ENCODE measurements around the gene ENTPD2. TPM values are rescaled to one million over a fixed set of nuclear protein-coding genes. Genes with fewer than 3 reads are reported as not detected.

The ENTPD2 gene
- total and polyA plus RNA-seq, 2 experiments from 2014 or later = 1.8 to 1.9 TPM

DNA sequence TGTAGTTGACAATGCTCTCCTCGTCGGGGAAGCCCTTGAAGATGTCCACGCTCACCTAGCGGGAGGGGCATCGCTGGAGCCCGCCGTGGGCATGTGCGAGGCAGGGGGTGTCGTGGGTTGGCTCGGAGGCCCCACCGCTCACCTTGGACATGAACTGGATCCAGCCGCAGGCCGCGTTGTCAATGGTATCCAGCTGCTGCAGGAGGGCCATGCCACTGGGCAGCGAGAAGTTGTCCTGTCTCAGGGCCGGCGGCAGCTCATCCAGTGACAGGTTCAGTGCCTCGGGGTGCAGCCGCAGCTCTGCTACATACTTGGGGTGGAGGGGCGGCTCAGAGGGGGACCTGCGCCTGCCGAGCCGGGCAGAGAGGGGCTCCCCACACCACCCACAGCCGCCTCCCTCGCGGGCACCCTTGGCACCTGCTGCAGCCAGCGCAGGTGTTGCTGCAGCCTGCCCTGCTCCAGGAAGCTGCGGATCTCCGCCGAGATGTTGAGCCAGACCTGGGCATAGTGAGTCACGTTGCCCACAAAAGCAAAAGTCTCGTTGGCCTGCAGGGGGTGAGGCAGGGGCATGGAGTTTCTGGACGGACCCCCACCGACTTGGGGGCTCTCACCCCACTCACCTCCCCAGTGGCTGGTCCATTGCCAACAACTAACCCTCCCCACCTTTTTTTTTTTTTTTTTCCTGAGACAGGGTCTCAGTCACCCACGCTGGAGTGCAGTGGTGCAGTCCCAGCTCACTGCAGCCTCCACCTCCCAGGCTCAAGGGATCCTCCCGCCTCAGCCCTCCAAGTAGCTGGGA is 34.9 kb downstream of the ENTPD2 start:
- ATAC-seq (no peak), DNase-seq (ENCODE audit: low spot score) (no peak)
- Mint-ChIP-seq H3K36me3 (ENCODE audit: low read depth) (peaks cover 2% of the 10 kb centered on the region; the same call in 1 of the 3 replicates), H3K27ac (no peak overlapping the region), H3K9me3 (no peaks in the 10 kb centered on the region), H3K27me3 (ENCODE audit: insufficient read depth, low read depth, poor library complexity) (peaks cover 10% of the 10 kb centered on the region), H3K4me3 (no peak overlapping the region), H3K4me1 (no peaks in the 10 kb centered on the region; the same call in 2 of the 3 replicates)
- Histone ChIP-seq H3K4me1 (ENCODE audit: insufficient read depth) (peaks cover 4% of the 10 kb centered on the region; the same call in 1 of the 2 replicates), H3K4me2 (no peak overlapping the region), H3K4me3 (no peak overlapping the region), H3F3A (replicated peaks; ENCODE audit: low read depth) (0 out of 2 replicates have a peak, but pooled peaks cover 3% of the 10 kb centered on the region), H3K9me2 (ENCODE audit: insufficient read depth) (no peaks in the 10 kb centered on the region), H2AFZ (no peak overlapping the region), H3K36me3 (ENCODE audit: insufficient read depth) (no peaks in the 10 kb centered on the region), H3K27me3 (ENCODE audit: insufficient read depth) (no peaks in the 10 kb centered on the region), H3K27ac (ENCODE audit: low read depth) (no peak overlapping the region), H4K20me1 (replicated peaks; ENCODE audit: insufficient read depth) (no peaks in the 10 kb centered on the region), H3K79me2 (replicated peaks; ENCODE audit: insufficient read depth) (no peaks in the 10 kb centered on the region)
- TF ChIP-seq, protein P1, sequence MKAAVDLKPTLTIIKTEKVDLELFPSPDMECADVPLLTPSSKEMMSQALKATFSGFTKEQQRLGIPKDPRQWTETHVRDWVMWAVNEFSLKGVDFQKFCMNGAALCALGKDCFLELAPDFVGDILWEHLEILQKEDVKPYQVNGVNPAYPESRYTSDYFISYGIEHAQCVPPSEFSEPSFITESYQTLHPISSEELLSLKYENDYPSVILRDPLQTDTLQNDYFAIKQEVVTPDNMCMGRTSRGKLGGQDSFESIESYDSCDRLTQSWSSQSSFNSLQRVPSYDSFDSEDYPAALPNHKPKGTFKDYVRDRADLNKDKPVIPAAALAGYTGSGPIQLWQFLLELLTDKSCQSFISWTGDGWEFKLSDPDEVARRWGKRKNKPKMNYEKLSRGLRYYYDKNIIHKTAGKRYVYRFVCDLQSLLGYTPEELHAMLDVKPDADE (IDR thresholded peaks at IDR 0.05) = no peak
- TF ChIP-seq, protein P2, sequence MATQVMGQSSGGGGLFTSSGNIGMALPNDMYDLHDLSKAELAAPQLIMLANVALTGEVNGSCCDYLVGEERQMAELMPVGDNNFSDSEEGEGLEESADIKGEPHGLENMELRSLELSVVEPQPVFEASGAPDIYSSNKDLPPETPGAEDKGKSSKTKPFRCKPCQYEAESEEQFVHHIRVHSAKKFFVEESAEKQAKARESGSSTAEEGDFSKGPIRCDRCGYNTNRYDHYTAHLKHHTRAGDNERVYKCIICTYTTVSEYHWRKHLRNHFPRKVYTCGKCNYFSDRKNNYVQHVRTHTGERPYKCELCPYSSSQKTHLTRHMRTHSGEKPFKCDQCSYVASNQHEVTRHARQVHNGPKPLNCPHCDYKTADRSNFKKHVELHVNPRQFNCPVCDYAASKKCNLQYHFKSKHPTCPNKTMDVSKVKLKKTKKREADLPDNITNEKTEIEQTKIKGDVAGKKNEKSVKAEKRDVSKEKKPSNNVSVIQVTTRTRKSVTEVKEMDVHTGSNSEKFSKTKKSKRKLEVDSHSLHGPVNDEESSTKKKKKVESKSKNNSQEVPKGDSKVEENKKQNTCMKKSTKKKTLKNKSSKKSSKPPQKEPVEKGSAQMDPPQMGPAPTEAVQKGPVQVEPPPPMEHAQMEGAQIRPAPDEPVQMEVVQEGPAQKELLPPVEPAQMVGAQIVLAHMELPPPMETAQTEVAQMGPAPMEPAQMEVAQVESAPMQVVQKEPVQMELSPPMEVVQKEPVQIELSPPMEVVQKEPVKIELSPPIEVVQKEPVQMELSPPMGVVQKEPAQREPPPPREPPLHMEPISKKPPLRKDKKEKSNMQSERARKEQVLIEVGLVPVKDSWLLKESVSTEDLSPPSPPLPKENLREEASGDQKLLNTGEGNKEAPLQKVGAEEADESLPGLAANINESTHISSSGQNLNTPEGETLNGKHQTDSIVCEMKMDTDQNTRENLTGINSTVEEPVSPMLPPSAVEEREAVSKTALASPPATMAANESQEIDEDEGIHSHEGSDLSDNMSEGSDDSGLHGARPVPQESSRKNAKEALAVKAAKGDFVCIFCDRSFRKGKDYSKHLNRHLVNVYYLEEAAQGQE (IDR thresholded peaks at IDR 0.05; ENCODE audit: unreplicated experiment) = no peak
- TF ChIP-seq JUNB (IDR thresholded peaks at IDR 0.05; ENCODE audit: unreplicated experiment) (no peak), POLR2AphosphoS5 (IDR thresholded peaks at IDR 0.05; ENCODE audit: low read depth) (no peak), CREB1 (CRISPR knock-in tag; IDR thresholded peaks at IDR 0.05; ENCODE audit: low read depth) (no peak), STAT1 (IDR thresholded peaks at IDR 0.05; ENCODE audit: unreplicated experiment) (no peak), NANOG (IDR thresholded peaks at IDR 0.05; ENCODE audit: borderline replicate concordance) (no peak), ZNF114 (CRISPR knock-in tag; IDR thresholded peaks at IDR 0.05) (no peak)
- TF ChIP-seq, protein P3, sequence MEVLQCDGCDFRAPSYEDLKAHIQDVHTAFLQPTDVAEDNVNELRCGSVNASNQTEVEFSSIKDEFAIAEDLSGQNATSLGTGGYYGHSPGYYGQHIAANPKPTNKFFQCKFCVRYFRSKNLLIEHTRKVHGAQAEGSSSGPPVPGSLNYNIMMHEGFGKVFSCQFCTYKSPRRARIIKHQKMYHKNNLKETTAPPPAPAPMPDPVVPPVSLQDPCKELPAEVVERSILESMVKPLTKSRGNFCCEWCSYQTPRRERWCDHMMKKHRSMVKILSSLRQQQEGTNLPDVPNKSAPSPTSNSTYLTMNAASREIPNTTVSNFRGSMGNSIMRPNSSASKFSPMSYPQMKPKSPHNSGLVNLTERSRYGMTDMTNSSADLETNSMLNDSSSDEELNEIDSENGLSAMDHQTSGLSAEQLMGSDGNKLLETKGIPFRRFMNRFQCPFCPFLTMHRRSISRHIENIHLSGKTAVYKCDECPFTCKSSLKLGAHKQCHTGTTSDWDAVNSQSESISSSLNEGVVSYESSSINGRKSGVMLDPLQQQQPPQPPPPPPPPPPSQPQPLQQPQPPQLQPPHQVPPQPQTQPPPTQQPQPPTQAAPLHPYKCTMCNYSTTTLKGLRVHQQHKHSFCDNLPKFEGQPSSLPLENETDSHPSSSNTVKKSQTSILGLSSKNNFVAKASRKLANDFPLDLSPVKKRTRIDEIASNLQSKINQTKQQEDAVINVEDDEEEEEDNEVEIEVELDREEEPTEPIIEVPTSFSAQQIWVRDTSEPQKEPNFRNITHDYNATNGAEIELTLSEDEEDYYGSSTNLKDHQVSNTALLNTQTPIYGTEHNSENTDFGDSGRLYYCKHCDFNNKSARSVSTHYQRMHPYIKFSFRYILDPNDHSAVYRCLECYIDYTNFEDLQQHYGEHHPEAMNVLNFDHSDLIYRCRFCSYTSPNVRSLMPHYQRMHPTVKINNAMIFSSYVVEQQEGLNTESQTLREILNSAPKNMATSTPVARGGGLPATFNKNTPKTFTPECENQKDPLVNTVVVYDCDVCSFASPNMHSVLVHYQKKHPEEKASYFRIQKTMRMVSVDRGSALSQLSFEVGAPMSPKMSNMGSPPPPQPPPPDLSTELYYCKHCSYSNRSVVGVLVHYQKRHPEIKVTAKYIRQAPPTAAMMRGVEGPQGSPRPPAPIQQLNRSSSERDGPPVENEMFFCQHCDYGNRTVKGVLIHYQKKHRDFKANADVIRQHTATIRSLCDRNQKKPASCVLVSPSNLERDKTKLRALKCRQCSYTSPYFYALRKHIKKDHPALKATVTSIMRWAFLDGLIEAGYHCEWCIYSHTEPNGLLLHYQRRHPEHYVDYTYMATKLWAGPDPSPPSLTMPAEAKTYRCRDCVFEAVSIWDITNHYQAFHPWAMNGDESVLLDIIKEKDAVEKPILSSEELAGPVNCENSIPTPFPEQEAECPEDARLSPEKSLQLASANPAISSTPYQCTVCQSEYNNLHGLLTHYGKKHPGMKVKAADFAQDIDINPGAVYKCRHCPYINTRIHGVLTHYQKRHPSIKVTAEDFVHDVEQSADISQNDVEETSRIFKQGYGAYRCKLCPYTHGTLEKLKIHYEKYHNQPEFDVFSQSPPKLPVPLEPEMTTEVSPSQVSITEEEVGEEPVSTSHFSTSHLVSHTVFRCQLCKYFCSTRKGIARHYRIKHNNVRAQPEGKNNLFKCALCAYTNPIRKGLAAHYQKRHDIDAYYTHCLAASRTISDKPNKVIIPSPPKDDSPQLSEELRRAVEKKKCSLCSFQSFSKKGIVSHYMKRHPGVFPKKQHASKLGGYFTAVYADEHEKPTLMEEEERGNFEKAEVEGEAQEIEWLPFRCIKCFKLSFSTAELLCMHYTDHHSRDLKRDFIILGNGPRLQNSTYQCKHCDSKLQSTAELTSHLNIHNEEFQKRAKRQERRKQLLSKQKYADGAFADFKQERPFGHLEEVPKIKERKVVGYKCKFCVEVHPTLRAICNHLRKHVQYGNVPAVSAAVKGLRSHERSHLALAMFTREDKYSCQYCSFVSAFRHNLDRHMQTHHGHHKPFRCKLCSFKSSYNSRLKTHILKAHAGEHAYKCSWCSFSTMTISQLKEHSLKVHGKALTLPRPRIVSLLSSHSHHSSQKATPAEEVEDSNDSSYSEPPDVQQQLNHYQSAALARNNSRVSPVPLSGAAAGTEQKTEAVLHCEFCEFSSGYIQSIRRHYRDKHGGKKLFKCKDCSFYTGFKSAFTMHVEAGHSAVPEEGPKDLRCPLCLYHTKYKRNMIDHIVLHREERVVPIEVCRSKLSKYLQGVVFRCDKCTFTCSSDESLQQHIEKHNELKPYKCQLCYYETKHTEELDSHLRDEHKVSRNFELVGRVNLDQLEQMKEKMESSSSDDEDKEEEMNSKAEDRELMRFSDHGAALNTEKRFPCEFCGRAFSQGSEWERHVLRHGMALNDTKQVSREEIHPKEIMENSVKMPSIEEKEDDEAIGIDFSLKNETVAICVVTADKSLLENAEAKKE (CRISPR knock-in tag; IDR thresholded peaks at IDR 0.05) = no peak
